HepG2 (cell line): Measurements from ENCODE around the gene SLC51B. TPM values are rescaled to one million over a fixed set of nuclear protein-coding genes. Genes with fewer than 3 reads are reported as not detected.

Source experiments
- CREB3 ChIP-seq: sonication (generic); formaldehyde crosslinking; IDR thresholded peaks from 2 replicates; pipeline ENCODE4 v1.5.0; 2020; ENCODE audit warnings: missing genetic modification reagents
- DPF2 ChIP-seq: sonication (generic); formaldehyde crosslinking; IDR thresholded peaks from 2 replicates; pipeline ENCODE4 v1.4.0; 2020; ENCODE audit warnings: mild to moderate bottlenecking, low read depth, missing genetic modification reagents, borderline replicate concordance
- HDAC1 ChIP-seq: sonication (generic); formaldehyde crosslinking; IDR thresholded peaks from 2 replicates; pipeline ENCODE4 v1.5.1; 2020; ENCODE audit warnings: mild to moderate bottlenecking, missing genetic modification reagents
- JUN ChIP-seq: sonication (generic); formaldehyde crosslinking; IDR thresholded peaks from 2 replicates; pipeline ENCODE4 v1.4.0; 2020; ENCODE audit warnings: mild to moderate bottlenecking, missing genetic modification reagents
- MAX ChIP-seq: IDR thresholded peaks from 2 replicates; pipeline ENCODE4 v1.6.1; 2012; ENCODE audit warnings: inconsistent platforms
- MED1 ChIP-seq: sonication (generic); formaldehyde crosslinking; IDR thresholded peaks from 2 replicates; pipeline ENCODE4 v1.4.0; 2020; ENCODE audit warnings: missing genetic modification reagents
- MED8 ChIP-seq: sonication (generic); formaldehyde crosslinking; IDR thresholded peaks from 2 replicates; pipeline ENCODE4 v1.8.1; 2023; ENCODE audit warnings: mild to moderate bottlenecking, missing genetic modification reagents; ENCODE audit not compliant: insufficient replicate concordance
- MXD3 ChIP-seq: IDR thresholded peaks from 2 replicates; pipeline ENCODE4 v1.6.1; 2016; ENCODE audit warnings: mild to moderate bottlenecking, missing biosample characterization, missing genetic modification reagents
- PHB2 ChIP-seq: fragments of 450-650 bp; IDR thresholded peaks from 2 replicates; pipeline ENCODE4 v1.6.1; 2018; ENCODE audit not compliant: partially characterized antibody
- RCOR2 ChIP-seq: IDR thresholded peaks from 2 replicates; pipeline ENCODE4 v1.6.1; 2016; ENCODE audit warnings: missing biosample characterization, missing genetic modification reagents
- TAF1 ChIP-seq: sonication (generic); formaldehyde crosslinking; IDR thresholded peaks from 2 replicates; pipeline ENCODE4 v1.4.0; 2020; ENCODE audit warnings: missing genetic modification reagents
- ZBTB4 ChIP-seq: sonication (generic); formaldehyde crosslinking; IDR thresholded peaks from 2 replicates; pipeline ENCODE4 v1.4.0; 2020; ENCODE audit warnings: missing genetic modification reagents, mild to moderate bottlenecking, borderline replicate concordance
- ZFYVE20 ChIP-seq: sonication (generic); formaldehyde crosslinking; IDR thresholded peaks from 2 replicates; pipeline ENCODE4 v1.8.0; 2023; ENCODE audit warnings: low read depth, mild to moderate bottlenecking, moderate library complexity, missing genetic modification reagents, borderline replicate concordance
- ZNF331 ChIP-seq: sonication (generic); formaldehyde crosslinking; IDR thresholded peaks from 2 replicates; pipeline ENCODE4 v1.4.0; 2020; ENCODE audit warnings: missing genetic modification reagents
- ZNF362 ChIP-seq: sonication (generic); formaldehyde crosslinking; IDR thresholded peaks from 2 replicates; pipeline ENCODE4 v1.4.0; 2020; ENCODE audit warnings: missing genetic modification reagents, mild to moderate bottlenecking, borderline replicate concordance
- ZNF672 ChIP-seq: sonication (generic); formaldehyde crosslinking; IDR thresholded peaks from 2 replicates; pipeline ENCODE4 v1.8.1; 2022; ENCODE audit warnings: missing genetic modification reagents
- ZSCAN9 ChIP-seq: IDR thresholded peaks from 2 replicates; pipeline ENCODE4 v1.6.1; 2016; ENCODE audit warnings: borderline replicate concordance
- polyA plus RNA-seq, 8 experiments: library from polyadenylated mRNA; depleted of rRNA in 3 of 8; stranded (reverse) in 7 of 8; unstranded in 1 of 8; fragments of >200 nt; fragmentation: Illumina TruSeq in 4 of 8; extraction: Trizol in 4 of 8; gene quantifications; 2 replicates each; pipeline versions ENCODE4 v1.2.1 to v1.2.3, GENCODE V29; 2011 to 2016; ENCODE audit warnings: low read depth in 4 of 8, missing spikeins in 1 of 8, mixed read lengths in 1 of 8; ENCODE audit not compliant: insufficient read depth in 1 of 8
- total RNA-seq, 5 experiments: library from RNA; depleted of rRNA; stranded (reverse); fragments of >200 nt; fragmentation: Illumina TruSeq; extraction: Trizol; gene quantifications; 2 replicates each; pipeline ENCODE4 v1.2.3, GENCODE V29; 2016; ENCODE audit warnings: low read depth in 1 of 5
- TF ChIP-seq, protein P1 (sequence below): sonication (generic); formaldehyde crosslinking; IDR thresholded peaks from 2 replicates; pipeline ENCODE4 v1.8.1; 2023; ENCODE audit warnings: mild to moderate bottlenecking, moderate library complexity, missing genetic modification reagents
- TF ChIP-seq, protein P2 (sequence below): sonication (generic); formaldehyde crosslinking; IDR thresholded peaks from 2 replicates; pipeline ENCODE4 v1.4.0; 2020; ENCODE audit warnings: mild to moderate bottlenecking, missing genetic modification reagents

Gene SLC51B
- total and polyA plus RNA-seq, 2 of the 13 experiments (the other 11 are each of a cell fraction or from before 2014, with no cell fraction given): 14.9 to 17.1 TPM

DNA sequence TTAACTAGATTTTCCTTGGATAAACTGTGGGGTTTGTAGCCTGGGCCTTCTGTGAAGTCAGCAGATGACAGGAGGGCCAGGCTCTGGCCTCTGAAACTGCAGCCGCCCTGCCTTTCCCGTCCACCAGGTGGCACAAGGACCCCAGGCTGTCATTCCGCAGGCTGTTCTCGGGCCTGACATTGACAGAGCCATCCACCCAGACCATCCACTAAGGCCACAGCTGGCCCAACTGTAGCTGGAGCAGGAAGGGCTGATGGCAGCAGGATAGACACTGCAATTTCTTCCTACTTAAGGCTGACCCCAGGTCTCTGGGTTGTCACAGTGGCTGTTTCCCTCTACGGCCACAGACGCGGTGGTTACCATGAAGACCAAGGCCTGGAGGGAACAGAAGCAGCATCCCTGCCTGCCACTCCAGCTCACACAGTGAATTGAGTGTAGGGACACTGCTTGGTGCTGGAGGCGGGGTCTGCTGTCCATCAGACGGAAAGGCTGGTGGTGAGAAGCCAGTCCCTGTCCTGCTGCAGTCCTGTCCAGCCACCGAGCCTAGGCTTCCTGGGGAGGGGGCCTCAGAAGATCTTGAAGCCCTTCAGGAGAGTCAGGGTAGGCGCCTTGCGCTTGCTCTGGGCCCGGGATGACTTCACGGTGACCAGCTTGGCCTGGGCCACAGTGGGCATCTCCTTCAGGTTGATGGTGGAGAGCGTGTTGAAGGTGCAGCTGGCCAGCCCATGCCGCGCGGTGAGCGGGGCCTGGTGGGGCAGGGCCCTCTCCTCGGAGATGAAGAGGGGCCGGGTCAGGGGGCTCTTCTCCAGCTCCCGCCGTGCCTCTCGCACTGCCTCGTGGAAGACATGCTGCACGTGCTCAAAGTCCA is 9.4 kb downstream of the SLC51B start (continued):
- TF ChIP-seq MED8 (CRISPR knock-in tag): no peak
- peak; percentile 44; the same call in 1 of the 2 replicates for TF ChIP-seq JUN (CRISPR knock-in tag)
- TF ChIP-seq ZFYVE20 (CRISPR knock-in tag): no peak
- TF ChIP-seq PHB2: no peak
- TF ChIP-seq, protein P1, sequence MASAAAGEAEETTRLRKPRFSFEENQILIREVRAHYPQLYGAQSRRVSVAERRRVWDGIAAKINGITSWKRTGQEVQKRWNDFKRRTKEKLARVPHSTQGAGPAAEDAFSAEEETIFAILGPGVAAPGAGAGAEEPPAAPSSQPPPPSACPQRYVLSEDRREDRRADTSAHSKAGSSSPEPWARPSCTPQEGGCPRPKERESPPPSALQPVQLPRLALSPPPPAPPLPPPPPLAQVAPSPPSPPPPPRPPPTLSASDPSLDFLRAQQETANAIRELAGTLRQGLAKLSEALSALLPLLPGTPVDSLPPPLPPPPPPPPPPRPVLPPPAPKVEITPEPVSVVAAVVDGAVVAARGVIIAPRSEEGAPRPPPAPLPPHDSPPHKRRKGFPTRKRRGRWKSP (CRISPR knock-in tag): 0 out of 2 replicates have a peak, but pooled peaks have one; percentile 34
- TF ChIP-seq DPF2 (CRISPR knock-in tag): no peak
- TF ChIP-seq RCOR2 (CRISPR knock-in tag): no peak
- TF ChIP-seq TAF1 (CRISPR knock-in tag): 0 out of 2 replicates have a peak, but pooled peaks have one; percentile 15
- peak; percentile 69; the same call in 1 of the 2 replicates for TF ChIP-seq ZNF331 (CRISPR knock-in tag)
- TF ChIP-seq ZNF672: no peak
- TF ChIP-seq MXD3 (CRISPR knock-in tag): 0 out of 2 replicates have a peak, but pooled peaks have one; percentile 54
- TF ChIP-seq MAX: peak; percentile 85
- peak; percentile 11; the same call in 1 of the 2 replicates for TF ChIP-seq ZBTB4 (CRISPR knock-in tag)
- TF ChIP-seq ZSCAN9: peak; percentile 85; the same call in 1 of the 2 replicates
- TF ChIP-seq, protein P2, sequence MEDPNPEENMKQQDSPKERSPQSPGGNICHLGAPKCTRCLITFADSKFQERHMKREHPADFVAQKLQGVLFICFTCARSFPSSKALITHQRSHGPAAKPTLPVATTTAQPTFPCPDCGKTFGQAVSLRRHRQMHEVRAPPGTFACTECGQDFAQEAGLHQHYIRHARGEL (CRISPR knock-in tag): 0 out of 2 replicates have a peak, but pooled peaks have one; percentile 17
- TF ChIP-seq CREB3 (CRISPR knock-in tag): no peak
- TF ChIP-seq MED1 (CRISPR knock-in tag): 0 out of 2 replicates have a peak, but pooled peaks have one; percentile 43
- peak; percentile 13; the same call in 1 of the 2 replicates for TF ChIP-seq HDAC1
- 0 out of 2 replicates have a peak, but pooled peaks have one; percentile 22 for TF ChIP-seq ZNF362 (CRISPR knock-in tag)
